C4-2B (cell line): ENCODE results near the gene P2RX1.

Experiments
- CTCF ChIP-seq: fragments of 450-650 bp; conservative IDR thresholded peaks from 2 replicates; pipeline ENCODE4 v1.5.1; 2017; ENCODE audit warnings: mild to moderate bottlenecking
- ZFX ChIP-seq: fragments of 450-650 bp; IDR thresholded peaks from 2 replicates; pipeline ENCODE4 v1.6.1; 2017

GRCh38 chr17:3892095-3892998 lies 23.9 kb downstream of the P2RX1 start:
- TF ChIP-seq CTCF (no peak), ZFX (peak; percentile 44; the same call in 1 of the 2 replicates)
